HUDEP-2 (cell line): ENCODE data around the gene EIF2S2.

Source experiments
- DNase-seq, 76 experiments: peaks; one replicate each; lab custom pipeline; 2025; ENCODE audit not compliant: unreplicated experiment in 76 of 76; lab: John Stamatoyannopoulos, UW

The EIF2S2 gene

GRCh38 chr20:34090645-34091044, 21.4 kb downstream of the EIF2S2 start:
- no peak for DNase-seq

GRCh38 chr20:34089655-34090345, 22.2 kb downstream of the EIF2S2 start:
- DNase-seq = no peak

- no peak for DNase-seq
These were observed 22.9 kb downstream of the EIF2S2 start for GRCh38 chr20:34089175-34089479.

- no peak for DNase-seq
These were observed 23.5 kb downstream of the EIF2S2 start for GRCh38 chr20:34088305-34089174.

- peak in 73 of 76 experiments; percentile 13 to 91 (median 60) for DNase-seq
These were observed 26.5 kb downstream of the EIF2S2 start for GRCh38 chr20:34085544-34086040.

- DNase-seq = no peak
These were observed 27.7 kb downstream of the EIF2S2 start for GRCh38 chr20:34084227-34084923.

- no peak for DNase-seq
These were observed 28.3 kb downstream of the EIF2S2 start for GRCh38 chr20:34083781-34084180.

- peak in 74 of 76 experiments; percentile 18 to 99 (median 94) for DNase-seq
These were observed 28.9 kb downstream of the EIF2S2 start for GRCh38 chr20:34083137-34083536.

- no peak for DNase-seq
These were observed 29.7 kb downstream of the EIF2S2 start for GRCh38 chr20:34082232-34082887.

GRCh38 chr20:34079818-34080217, 32.2 kb downstream of the EIF2S2 start:
- no peak for DNase-seq

- DNase-seq = no peak
These were observed 33.5 kb downstream of the EIF2S2 start for GRCh38 chr20:34078540-34078939.

GRCh38 chr20:34076952-34077351, 35.1 kb downstream of the EIF2S2 start:
- DNase-seq = no peak

GRCh38 chr20:34075647-34076046, 36.4 kb downstream of the EIF2S2 start:
- no peak for DNase-seq

GRCh38 chr20:34074101-34074760, 37.8 kb downstream of the EIF2S2 start:
- DNase-seq = no peak

GRCh38 chr20:34072778-34073177, 39.3 kb downstream of the EIF2S2 start:
- DNase-seq = no peak

- DNase-seq = no peak
These were observed 40.0 kb downstream of the EIF2S2 start for GRCh38 chr20:34072076-34072475.

- peak in 5 of 76 experiments; percentile 11 to 41 (median 13) for DNase-seq
These were observed 41.2 kb downstream of the EIF2S2 start for GRCh38 chr20:34070859-34071258.

- no peak for DNase-seq
These were observed 42.0 kb downstream of the EIF2S2 start for GRCh38 chr20:34070079-34070439.

- peak in 60 of 76 experiments; percentile 9 to 67 (median 34) for DNase-seq
These were observed 42.5 kb downstream of the EIF2S2 start for GRCh38 chr20:34069341-34070078.

GRCh38 chr20:34068001-34068400, 44.0 kb downstream of the EIF2S2 start:
- DNase-seq = no peak
